Measurements from ENCODE around the gene SWAP70.
A peak's percentile ranks its signal among the peaks of the same experiment; 100 is the strongest.

The SWAP70 gene

DNA sequence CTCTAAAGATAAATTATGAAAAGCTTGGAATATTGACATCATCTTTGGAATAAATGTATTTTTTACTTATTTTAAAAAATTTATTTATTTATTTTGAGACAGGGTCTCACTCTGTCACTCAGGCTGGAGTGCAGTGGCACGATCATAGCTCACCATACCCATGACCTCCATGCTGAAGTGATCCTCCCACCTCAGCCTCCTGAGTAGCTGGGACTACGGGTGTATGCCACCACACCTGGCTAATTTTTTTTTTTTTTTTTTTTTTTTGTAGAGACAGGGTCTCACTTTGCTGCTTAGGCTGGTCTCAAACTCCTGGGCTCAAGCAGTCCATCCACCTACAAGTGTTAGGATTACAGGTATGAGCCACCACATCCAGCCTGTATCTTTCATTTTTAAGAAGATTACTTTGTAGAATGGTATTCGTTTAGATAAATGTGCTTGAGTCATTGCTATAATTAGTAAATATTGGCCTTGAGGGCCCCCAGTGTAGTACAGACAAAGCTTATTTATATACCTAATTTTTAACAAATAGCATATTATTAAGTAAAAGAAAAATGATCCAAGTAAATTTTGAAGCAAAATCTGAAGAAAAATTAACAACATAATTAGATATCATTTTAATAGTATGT, 8.5 kb downstream of the SWAP70 start:
- H3K4me1 ChIP-seq (ENCODE audit: control insufficient read depth, insufficient read depth, low read length, poor library complexity, severe bottlenecking) = no peaks in the 10 kb centered on the region
- no peak overlapping the region for H3K27ac ChIP-seq (ENCODE audit: low read depth, low read length, severe bottlenecking)
- H3K36me3 ChIP-seq (ENCODE audit: control insufficient read depth, insufficient read depth, low read length) = peaks cover 15% of the 10 kb centered on the region
- no peaks in the 10 kb centered on the region for H3K9me3 ChIP-seq (ENCODE audit: control insufficient read depth, low read length)
- 86 to 100% methylated on average over 1 of the region's 3 CpGs for WGBS, 2 experiments (ENCODE audit: insufficient coverage in 2 of 2)
- no peak overlapping the region for H3K4me3 ChIP-seq (ENCODE audit: extremely low read depth, insufficient read depth, low read length, poor library complexity, severe bottlenecking)

DNA sequence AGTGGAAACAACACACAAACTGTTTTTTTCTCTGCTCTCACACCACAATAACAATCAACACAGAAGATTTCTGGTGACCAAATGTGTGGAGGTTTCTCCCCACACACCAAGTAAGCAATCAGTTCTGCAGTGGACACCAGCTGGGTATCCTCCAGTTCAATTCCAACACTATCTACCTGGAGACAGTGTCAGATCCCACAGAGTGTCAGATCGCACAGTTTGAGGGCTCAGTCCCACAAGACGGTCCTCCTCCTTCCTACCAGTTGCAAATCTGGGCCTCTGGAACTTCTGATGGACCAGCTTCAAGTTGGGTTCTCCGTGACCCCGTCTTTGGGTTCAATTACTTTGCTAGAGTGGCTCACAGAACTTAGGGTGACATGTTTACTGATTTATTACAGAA, 9.0 kb downstream of the SWAP70 start:
- no peaks in the 10 kb centered on the region for H3K4me1 ChIP-seq (ENCODE audit: control insufficient read depth, insufficient read depth, low read length, poor library complexity, severe bottlenecking)
- H3K36me3 ChIP-seq (ENCODE audit: control insufficient read depth, insufficient read depth, low read length) = peaks cover 12% of the 10 kb centered on the region
- WGBS, 2 experiments (ENCODE audit: insufficient coverage in 2 of 2) = 88 to 100% methylated on average over 2 of the region's 4 CpGs
- H3K4me3 ChIP-seq (ENCODE audit: extremely low read depth, insufficient read depth, low read length, poor library complexity, severe bottlenecking) = no peak overlapping the region
- H3K9me3 ChIP-seq (ENCODE audit: control insufficient read depth, low read length) = no peaks in the 10 kb centered on the region
- H3K27ac ChIP-seq (ENCODE audit: low read depth, low read length, severe bottlenecking) = no peak overlapping the region

DNA sequence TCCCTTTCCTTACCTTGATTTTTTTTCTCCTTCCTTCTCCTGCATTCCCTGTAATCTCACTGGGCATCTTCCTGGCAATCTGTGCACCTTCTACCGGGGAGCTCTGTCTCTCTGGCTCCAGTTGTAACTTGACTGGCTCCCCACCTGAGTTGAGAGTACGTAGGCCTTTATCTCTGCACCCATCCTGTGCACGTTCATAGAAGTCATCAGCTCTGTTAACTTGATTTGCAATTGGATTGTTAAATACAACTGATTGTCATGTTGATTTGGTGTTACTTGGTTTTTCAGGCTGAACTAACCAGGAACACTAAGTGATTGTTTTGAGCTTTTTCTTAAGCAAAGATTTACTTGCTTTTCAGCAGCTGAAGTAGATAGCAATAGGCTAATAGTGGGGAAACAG, 11.8 kb downstream of the SWAP70 start:
- peaks cover 28% of the 10 kb centered on the region for H3K36me3 ChIP-seq (ENCODE audit: control insufficient read depth, insufficient read depth, low read length)
- peaks cover under 1% of the 10 kb centered on the region for H3K9me3 ChIP-seq (ENCODE audit: control insufficient read depth, low read length)
- H3K4me1 ChIP-seq (ENCODE audit: control insufficient read depth, insufficient read depth, low read length, poor library complexity, severe bottlenecking) = no peaks in the 10 kb centered on the region
- no peak overlapping the region for H3K4me3 ChIP-seq (ENCODE audit: extremely low read depth, insufficient read depth, low read length, poor library complexity, severe bottlenecking)
- 0 to 50% methylated on average over 1 to 3 of the region's 3 CpGs for WGBS, 2 experiments (ENCODE audit: insufficient coverage in 2 of 2)
- H3K27ac ChIP-seq (ENCODE audit: low read depth, low read length, severe bottlenecking) = no peak overlapping the region

DNA sequence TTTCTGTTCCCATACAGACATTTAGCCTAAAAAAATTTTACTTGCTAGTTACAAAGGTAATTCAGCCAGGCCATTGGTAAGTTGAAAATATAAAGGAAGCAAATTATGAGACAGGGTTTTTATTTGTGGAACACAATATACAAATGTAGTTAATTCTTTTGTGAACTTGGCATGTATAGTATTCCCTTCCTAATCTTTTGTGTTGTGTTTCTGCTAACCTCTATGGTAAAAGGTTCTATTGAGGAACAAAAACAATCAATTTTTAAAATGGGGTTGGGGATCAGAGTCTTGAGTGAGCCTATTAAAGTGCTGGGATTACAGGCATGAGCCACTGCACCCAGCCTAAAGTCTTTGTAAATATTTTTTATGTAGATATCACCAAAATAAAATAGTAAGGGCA, 14.1 kb downstream of the SWAP70 start:
- Histone ChIP-seq H3K9me3 (ENCODE audit: control insufficient read depth, low read length) (peaks cover 4% of the 10 kb centered on the region), H3K36me3 (ENCODE audit: control insufficient read depth, insufficient read depth, low read length) (peaks cover 23% of the 10 kb centered on the region), H3K27ac (ENCODE audit: low read depth, low read length, severe bottlenecking) (no peak overlapping the region), H3K4me3 (ENCODE audit: extremely low read depth, insufficient read depth, low read length, poor library complexity, severe bottlenecking) (no peak overlapping the region), H3K4me1 (ENCODE audit: control insufficient read depth, insufficient read depth, low read length, poor library complexity, severe bottlenecking) (no peaks in the 10 kb centered on the region)

DNA sequence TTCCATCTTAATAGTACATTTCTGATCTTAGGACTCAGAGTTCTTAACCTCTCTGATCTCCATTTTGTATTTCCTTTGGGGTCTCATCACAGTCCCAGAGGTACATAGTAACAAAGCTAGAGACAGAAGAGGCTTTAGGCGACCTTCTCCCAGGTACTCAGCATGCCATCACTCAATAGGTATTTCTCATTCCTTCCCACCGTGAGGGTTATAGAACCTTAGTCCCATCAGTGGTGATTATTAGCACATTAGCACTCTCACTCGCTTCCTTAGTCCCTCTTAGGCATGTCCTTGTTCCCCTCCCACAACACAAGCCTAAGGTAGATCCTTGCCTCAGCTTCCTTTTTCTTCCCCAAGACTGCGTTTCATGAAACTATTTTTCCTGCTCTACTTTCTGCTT, 14.7 kb downstream of the SWAP70 start:
- Histone ChIP-seq H3K36me3 (ENCODE audit: control insufficient read depth, insufficient read depth, low read length) (peaks cover 23% of the 10 kb centered on the region), H3K27ac (ENCODE audit: low read depth, low read length, severe bottlenecking) (no peak overlapping the region), H3K4me1 (ENCODE audit: control insufficient read depth, insufficient read depth, low read length, poor library complexity, severe bottlenecking) (peaks cover 3% of the 10 kb centered on the region), H3K9me3 (ENCODE audit: control insufficient read depth, low read length) (peaks cover 4% of the 10 kb centered on the region), H3K4me3 (ENCODE audit: extremely low read depth, insufficient read depth, low read length, poor library complexity, severe bottlenecking) (no peak overlapping the region)
- 72 to 76% methylated on average over 4 of the region's 4 CpGs for WGBS, 2 experiments (ENCODE audit: insufficient coverage in 2 of 2)

DNA sequence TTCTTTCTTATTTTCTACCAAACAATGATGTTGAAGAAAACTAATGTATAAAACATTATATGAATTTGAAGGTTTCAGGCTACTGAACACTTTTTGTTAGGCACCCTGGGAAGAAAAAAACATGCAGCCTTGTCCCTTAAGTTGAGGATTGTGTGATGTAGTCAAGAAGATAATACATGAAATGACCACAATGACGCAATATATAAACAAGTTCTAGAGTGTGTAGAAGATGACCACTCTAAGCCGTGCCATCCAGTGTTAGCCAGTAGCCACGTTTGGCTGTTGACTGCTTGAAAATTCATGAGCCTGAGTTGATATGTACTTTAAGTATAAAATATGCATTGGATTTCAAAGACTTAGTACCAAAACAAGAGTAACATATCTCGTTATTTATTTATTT, 16.2 kb downstream of the SWAP70 start:
- Histone ChIP-seq H3K9me3 (ENCODE audit: control insufficient read depth, low read length) (peaks cover 4% of the 10 kb centered on the region), H3K4me1 (ENCODE audit: control insufficient read depth, insufficient read depth, low read length, poor library complexity, severe bottlenecking) (peaks cover 3% of the 10 kb centered on the region), H3K4me3 (ENCODE audit: extremely low read depth, insufficient read depth, low read length, poor library complexity, severe bottlenecking) (no peak overlapping the region), H3K27ac (ENCODE audit: low read depth, low read length, severe bottlenecking) (no peak overlapping the region), H3K36me3 (ENCODE audit: control insufficient read depth, insufficient read depth, low read length) (peaks cover 24% of the 10 kb centered on the region)
- WGBS, 2 experiments (ENCODE audit: insufficient coverage in 2 of 2) = no CpG with 5 or more reads among the region's 4 CpGs

DNA sequence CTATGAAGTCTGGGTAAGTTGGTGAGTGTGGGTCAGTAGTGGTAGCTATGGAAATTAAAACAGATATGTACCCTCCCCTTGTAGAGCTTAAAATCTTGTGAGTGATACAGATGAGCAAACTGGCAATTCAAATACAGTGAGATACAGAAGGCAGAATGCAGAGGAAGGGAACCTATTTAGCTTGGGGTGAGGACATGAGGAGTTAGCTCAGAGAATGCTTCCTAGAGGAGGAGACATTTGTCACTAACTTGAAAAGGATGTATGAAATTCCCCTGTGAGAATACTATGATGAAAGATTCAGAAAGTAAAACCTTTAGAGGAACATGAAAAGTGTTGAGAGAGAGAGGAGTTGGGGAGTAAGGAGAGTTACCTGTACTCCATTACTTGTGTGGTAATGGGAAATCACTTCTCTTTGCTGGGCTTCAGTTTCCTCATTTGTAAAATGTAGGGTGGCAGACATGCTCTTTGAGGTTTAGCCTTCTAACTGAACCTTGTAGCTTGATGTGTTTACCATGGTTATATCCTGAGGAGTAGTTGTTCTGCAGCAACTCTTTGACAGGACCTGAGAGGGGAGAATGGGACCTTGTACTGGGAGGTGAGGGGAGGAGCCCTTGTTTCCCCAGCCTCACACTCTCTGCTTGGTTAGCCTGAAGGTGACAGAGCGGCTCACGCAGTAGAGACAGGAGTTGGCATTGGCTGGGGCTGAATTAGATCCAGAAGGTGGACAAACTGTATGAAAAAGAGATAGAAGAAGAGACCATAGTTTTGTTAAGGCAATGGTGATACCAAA, 17.9 kb downstream of the SWAP70 start:
- Histone ChIP-seq H3K4me3 (ENCODE audit: extremely low read depth, insufficient read depth, low read length, poor library complexity, severe bottlenecking) (no peak overlapping the region), H3K9me3 (ENCODE audit: control insufficient read depth, low read length) (peaks cover 4% of the 10 kb centered on the region), H3K27ac (ENCODE audit: low read depth, low read length, severe bottlenecking) (no peak overlapping the region), H3K36me3 (ENCODE audit: control insufficient read depth, insufficient read depth, low read length) (peaks cover 24% of the 10 kb centered on the region), H3K4me1 (ENCODE audit: control insufficient read depth, insufficient read depth, low read length, poor library complexity, severe bottlenecking) (peaks cover 3% of the 10 kb centered on the region)
- WGBS, 2 experiments (ENCODE audit: insufficient coverage in 2 of 2) = 80% methylated on average over 2 of the region's 2 CpGs; no CpG with 5 or more reads in 1 of the 2 experiments

DNA sequence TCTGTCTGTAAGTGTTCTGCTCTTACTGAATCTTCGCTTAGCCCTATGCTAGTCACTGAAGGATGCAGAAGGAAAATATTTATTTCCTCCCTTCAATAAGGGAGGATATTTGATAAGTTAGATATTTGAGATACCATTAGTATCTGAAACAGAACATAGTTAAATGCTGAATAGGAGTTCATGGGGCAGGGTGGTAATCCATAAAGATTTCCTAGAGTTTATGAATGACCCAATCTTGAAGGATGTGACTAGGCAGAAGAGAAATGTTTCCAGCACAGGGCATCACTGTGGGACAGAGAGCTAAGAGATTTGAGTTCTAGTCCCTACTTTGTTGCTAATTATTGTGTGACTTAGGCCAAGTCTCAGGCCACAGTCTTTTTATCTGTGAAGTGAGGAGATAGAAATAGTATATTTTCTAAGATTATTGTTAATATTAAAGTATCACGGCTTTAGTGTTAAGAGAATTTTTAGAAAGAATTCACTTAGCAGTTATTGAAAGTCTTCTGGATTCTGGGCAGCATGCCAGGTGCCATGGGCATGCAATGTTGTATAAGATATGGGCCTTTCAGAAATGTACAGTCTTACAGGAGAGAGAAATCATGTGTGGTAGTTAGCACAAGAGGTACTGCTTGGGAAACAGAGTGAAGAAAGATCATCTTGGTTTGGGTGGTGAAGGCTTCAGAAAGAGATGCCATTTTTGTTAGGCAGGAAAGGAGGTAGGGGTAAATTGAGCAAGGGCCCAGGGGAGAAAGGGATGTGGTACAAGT, 24.0 kb downstream of the SWAP70 start:
- peaks cover 26% of the 10 kb centered on the region for H3K4me1 ChIP-seq (ENCODE audit: control insufficient read depth, insufficient read depth, low read length, poor library complexity, severe bottlenecking)

DNA sequence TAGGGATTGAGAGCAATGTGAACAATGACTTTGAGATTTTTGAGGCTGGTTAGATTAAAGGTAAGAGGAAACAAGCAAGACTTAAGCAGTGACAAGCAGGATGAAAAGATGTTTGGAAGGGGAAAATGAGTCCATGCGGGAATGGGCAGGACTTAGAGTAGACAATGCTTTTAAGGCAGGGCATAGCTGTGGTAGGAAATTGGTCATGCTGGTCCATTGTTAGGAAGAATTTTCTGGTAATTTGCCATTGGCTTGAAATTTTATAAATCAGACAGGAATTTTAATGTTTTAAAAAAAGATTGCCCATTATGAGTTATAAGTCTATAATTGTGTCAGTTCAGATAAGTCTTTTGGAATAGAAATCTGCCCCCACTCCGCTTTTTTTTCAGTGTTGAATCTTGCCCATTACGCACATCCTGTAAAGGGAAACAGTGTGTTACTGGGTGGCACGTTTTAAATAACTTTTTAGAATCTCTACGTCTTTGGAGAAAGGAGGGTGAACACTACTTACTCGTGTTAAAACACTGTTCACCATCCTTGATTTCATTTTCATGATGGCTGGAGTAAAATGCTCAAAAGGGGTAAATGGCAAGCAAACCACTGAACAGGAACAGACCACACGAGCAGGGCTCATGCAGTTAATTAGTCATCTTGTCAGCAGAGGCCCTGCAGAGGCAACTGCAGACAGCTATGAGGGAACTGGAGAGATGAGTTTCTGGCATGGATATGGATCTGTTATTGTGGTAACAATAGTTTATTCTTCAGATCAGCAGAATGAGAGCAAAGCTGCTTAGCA, 25.0 kb downstream of the SWAP70 start:
- H3K27ac ChIP-seq (ENCODE audit: low read depth, low read length, severe bottlenecking) = peak overlapping the region; percentile 58
- WGBS, 2 experiments (ENCODE audit: insufficient coverage in 2 of 2) = 52 to 66% methylated on average over 3 to 6 of the region's 7 CpGs
- peaks cover 22% of the 10 kb centered on the region for H3K4me1 ChIP-seq (ENCODE audit: control insufficient read depth, insufficient read depth, low read length, poor library complexity, severe bottlenecking)
- H3K36me3 ChIP-seq (ENCODE audit: control insufficient read depth, insufficient read depth, low read length) = peaks cover 6% of the 10 kb centered on the region
- H3K4me3 ChIP-seq (ENCODE audit: extremely low read depth, insufficient read depth, low read length, poor library complexity, severe bottlenecking) = no peak overlapping the region
- H3K9me3 ChIP-seq (ENCODE audit: control insufficient read depth, low read length) = no peaks in the 10 kb centered on the region

More for the DNA sequence above, 24.0 kb downstream of the SWAP70 start:
- Histone ChIP-seq H3K27ac (ENCODE audit: low read depth, low read length, severe bottlenecking) (no peak overlapping the region), H3K36me3 (ENCODE audit: control insufficient read depth, insufficient read depth, low read length) (peaks cover 7% of the 10 kb centered on the region), H3K4me3 (ENCODE audit: extremely low read depth, insufficient read depth, low read length, poor library complexity, severe bottlenecking) (no peak overlapping the region), H3K9me3 (ENCODE audit: control insufficient read depth, low read length) (no peaks in the 10 kb centered on the region)
- WGBS, 2 experiments (ENCODE audit: insufficient coverage in 2 of 2) = 100% methylated on average over 1 of the region's 2 CpGs; no CpG with 5 or more reads in 1 of the 2 experiments

DNA sequence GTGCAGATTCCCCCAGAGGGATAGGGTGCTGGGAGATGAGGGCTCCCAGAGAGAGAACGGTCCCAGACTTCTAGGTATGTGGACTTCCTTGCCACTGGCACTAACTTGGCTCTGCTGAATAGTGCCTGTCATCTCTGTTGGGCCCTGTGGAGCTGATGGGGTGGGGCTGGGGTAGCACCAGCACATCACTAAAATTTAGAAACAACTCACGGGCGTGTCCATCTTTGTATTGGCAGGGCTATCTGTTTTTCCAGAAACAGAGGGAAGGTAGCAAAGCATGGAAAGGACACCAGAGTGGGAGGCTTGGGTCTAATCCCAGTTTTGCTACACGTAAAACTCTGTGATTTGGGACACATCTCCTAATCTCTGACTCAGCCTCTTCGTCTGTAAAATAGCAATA, 25.8 kb downstream of the SWAP70 start:
- WGBS, 2 experiments (ENCODE audit: insufficient coverage in 2 of 2) = 94% methylated on average over 3 of the region's 5 CpGs; no CpG with 5 or more reads in 1 of the 2 experiments
- Histone ChIP-seq H3K9me3 (ENCODE audit: control insufficient read depth, low read length) (no peaks in the 10 kb centered on the region), H3K4me1 (ENCODE audit: control insufficient read depth, insufficient read depth, low read length, poor library complexity, severe bottlenecking) (peaks cover 22% of the 10 kb centered on the region), H3K36me3 (ENCODE audit: control insufficient read depth, insufficient read depth, low read length) (peaks cover 14% of the 10 kb centered on the region), H3K4me3 (ENCODE audit: extremely low read depth, insufficient read depth, low read length, poor library complexity, severe bottlenecking) (no peak overlapping the region), H3K27ac (ENCODE audit: low read depth, low read length, severe bottlenecking) (peak overlapping the region; percentile 58)
